Measurements from ENCODE around the gene ITGB3. TPM values are rescaled to one million over a fixed set of nuclear protein-coding genes. Genes with fewer than 3 reads are reported as not detected.
A peak's percentile ranks its signal among the peaks of the same experiment; 100 is the strongest.

Gene ITGB3
- total and polyA plus RNA-seq, 2 of the 4 experiments (the other 2 are of a cell fraction): 9.8 to 17.6 TPM

- H3K4ac ChIP-seq (ENCODE audit: low read depth, low read length): peak overlapping the region; percentile 41
- intact Hi-C loops (cut with micrococcal nuclease): no loop called here
- no TSS peak for BruUV-seq (replicated peaks)
- no peak for DNase-seq
- no peak overlapping the region for H2BK5ac ChIP-seq (ENCODE audit: low read depth, low read length, poor library complexity, severe bottlenecking)
- no peak overlapping the region for H3K18ac ChIP-seq (ENCODE audit: low read depth, low read length)
- H3K9me1 ChIP-seq (ENCODE audit: insufficient read depth, low read length): peaks cover 37% of the 10 kb centered on the region
- H3K9ac ChIP-seq (ENCODE audit: low read depth, low read length): no peak overlapping the region
- TF ChIP-seq BHLHE40 (IDR thresholded peaks at IDR 0.05; ENCODE audit: low read depth, low read length) (no peak), MAFK (IDR thresholded peaks at IDR 0.05; ENCODE audit: low read depth, low read length) (peak; percentile 78)
- peak overlapping the region; percentile 49; the same call in 1 of the 2 replicates for H3K23ac ChIP-seq (ENCODE audit: low read depth, low read length)
- no peak overlapping the region for H3K27ac ChIP-seq (ENCODE audit: insufficient read depth, low read length)
- H3K36me3 ChIP-seq (ENCODE audit: control insufficient read depth, insufficient read depth, low read length): no peaks in the 10 kb centered on the region
- H3K9me3 ChIP-seq (ENCODE audit: control insufficient read depth, insufficient read depth, low read length): no peaks in the 10 kb centered on the region
- dilution Hi-C loops (cut with HindIII; ENCODE audit: low sequenced_read_pairs, unreplicated experiment): no loop called here
- no peaks in the 10 kb centered on the region for H4K20me1 ChIP-seq (ENCODE audit: insufficient read depth, low read length)
- no peak overlapping the region for H2AFZ ChIP-seq (replicated peaks; ENCODE audit: low read length, poor library complexity)
- peak overlapping the region; percentile 88 for H2BK15ac ChIP-seq (ENCODE audit: low read depth, low read length)
- in situ Hi-C loops (cut with MboI; ENCODE audit: low sequenced_read_pairs): no loop called here
- 0 out of 4 replicates have a peak overlapping the region, but pooled peaks of 1 of the 2 experiments have one; percentile 34 for H4K8ac ChIP-seq (ENCODE audit: low read depth in 2 of 2, low read length in 2 of 2)
- H2AK5ac ChIP-seq (ENCODE audit: low read depth, low read length): peak overlapping the region; percentile 49; the same call in 1 of the 2 replicates
- H2BK120ac ChIP-seq (ENCODE audit: low read depth, low read length): peak overlapping the region; percentile 26; the same call in 1 of the 2 replicates
- no peak overlapping the region for H2AK9ac ChIP-seq (replicated peaks; ENCODE audit: low read depth, low read length, poor library complexity)
- ChIA-PET POLR2A (ENCODE audit: unreplicated experiment) (no interaction called here), CTCF (no interaction called here)
- peak overlapping the region; percentile 25; the same call in 1 of the 2 replicates for H3K14ac ChIP-seq (replicated peaks; ENCODE audit: low read depth, low read length)
- WGBS, 2 experiments (ENCODE audit: extremely low coverage in 2 of 2, insufficient read length in 1 of 2): no CpG with 5 or more reads among the region's 2 CpGs
- no peak overlapping the region for H4K91ac ChIP-seq (ENCODE audit: insufficient read depth, low read depth, low read length)
- H3K4me1 ChIP-seq (ENCODE audit: control insufficient read depth, insufficient read depth, low read length): peaks cover 33% of the 10 kb centered on the region
- peaks cover 9 to 54% of the 10 kb centered on the region in 2 experiments for H3K79me1 ChIP-seq (ENCODE audit: low read depth in 1 of 2, low read length in 2 of 2)
- no peak for ATAC-seq (ENCODE audit: low read depth)
- no peak overlapping the region for H4K5ac ChIP-seq (ENCODE audit: low read depth, low read length)
- H3K27me3 ChIP-seq (ENCODE audit: control insufficient read depth, insufficient read depth, low read length): no peaks in the 10 kb centered on the region
- H2BK20ac ChIP-seq (ENCODE audit: low read depth, low read length): peak overlapping the region; percentile 80; the same call in 1 of the 2 replicates
- H3K4me2 ChIP-seq (ENCODE audit: low read depth, low read length): no peak overlapping the region
- H3K56ac ChIP-seq (ENCODE audit: extremely low read depth, insufficient read depth, low read length): no peak overlapping the region
- H3K4me3 ChIP-seq (ENCODE audit: insufficient read depth, low read depth, low read length): no peak overlapping the region
Measured at GRCh38 chr17:47273245-47273644, 19.6 kb downstream of the ITGB3 start.
